CD14-positive monocyte (primary cell): ENCODE data around the gene TMX3. TPM values are rescaled to one million over a fixed set of nuclear protein-coding genes. Genes with fewer than 3 reads are reported as not detected.

Source experiments
- DNase-seq, 3 donors: peaks; one replicate each; pipeline ENCODE4 v3.0.0-alpha.2; 2011 to 2022
- H2AFZ ChIP-seq: 2 replicates; pipeline ENCODE4 v1.6.0; 2012; ENCODE audit warnings: mild to moderate bottlenecking, low read depth, low read length, inconsistent platforms; ENCODE audit not compliant: insufficient read depth, poor library complexity, severe bottlenecking
- H3K27ac ChIP-seq, 2 donors: 1 replicate in 1 of 2; 2 replicates in 1 of 2; pipeline ENCODE4 v1.5.1; 2012 to 2013; ENCODE audit warnings: low read length in 2 of 2, control low read depth in 1 of 2, inconsistent platforms in 1 of 2, low read depth in 1 of 2, mild to moderate bottlenecking in 1 of 2
- H3K27me3 ChIP-seq, 2 donors: one replicate each; pipeline versions ENCODE4 v1.6.0 to v1.6.1; 2011 to 2013; ENCODE audit warnings: low read length in 2 of 2; ENCODE audit not compliant: control insufficient read depth in 2 of 2, insufficient read depth in 2 of 2
- H3K36me3 ChIP-seq, 2 donors: replicated peaks in 1 of 2; 1 replicate in 1 of 2; 2 replicates in 1 of 2; pipeline versions ENCODE4 v1.5.1 to v1.6.1; 2012 to 2013; ENCODE audit warnings: low read length in 2 of 2, control low read depth in 1 of 2, inconsistent platforms in 1 of 2, mild to moderate bottlenecking in 1 of 2; ENCODE audit not compliant: insufficient read depth in 2 of 2, control insufficient read depth in 1 of 2
- H3K4me1 ChIP-seq, 2 donors: 1 replicate in 1 of 2; 2 replicates in 1 of 2; pipeline versions ENCODE4 v1.5.1 to v1.6.1; 2012 to 2013; ENCODE audit warnings: low read length in 2 of 2, control low read depth in 1 of 2, inconsistent platforms in 1 of 2, mild to moderate bottlenecking in 1 of 2, moderate library complexity in 1 of 2; ENCODE audit not compliant: insufficient read depth in 2 of 2, control insufficient read depth in 1 of 2
- H3K4me2 ChIP-seq: replicated peaks from 2 replicates; pipeline ENCODE3; 2012; ENCODE audit warnings: low read length, moderate library complexity, mild to moderate bottlenecking; ENCODE audit not compliant: poor library complexity, severe bottlenecking; ENCODE audit errors: extremely low read depth
- H3K4me3 ChIP-seq, 3 experiments: fragments of 200-600 bp in 1 of 3; sonication (generic) in 1 of 3; replicated peaks in 1 of 3; 1 replicate in 2 of 3; 2 replicates in 1 of 3; pipeline ENCODE4 v1.5.1; 2011 to 2013; ENCODE audit warnings: low read length in 3 of 3, mild to moderate bottlenecking in 3 of 3, control low read depth in 2 of 3, low read depth in 2 of 3, inconsistent platforms in 1 of 3, moderate library complexity in 1 of 3
- H3K79me2 ChIP-seq: 2 replicates; pipeline ENCODE4 v1.6.0; 2012; ENCODE audit warnings: mild to moderate bottlenecking, control low read depth, inconsistent platforms, low read length, moderate library complexity; ENCODE audit not compliant: insufficient read depth
- H3K9ac ChIP-seq: 2 replicates; pipeline ENCODE4 v1.6.0; 2017; ENCODE audit warnings: low read length, mild to moderate bottlenecking; ENCODE audit not compliant: insufficient read depth, poor library complexity, severe bottlenecking
- H3K9me3 ChIP-seq, 2 donors: replicated peaks in 1 of 2; 1 replicate in 1 of 2; 2 replicates in 1 of 2; pipeline versions ENCODE4 v1.5.1 to v1.6.1; 2012 to 2013; ENCODE audit warnings: low read length in 2 of 2, control low read depth in 1 of 2; ENCODE audit not compliant: control insufficient read depth in 1 of 2, insufficient read depth in 1 of 2
- H4K20me1 ChIP-seq: 2 replicates; pipeline ENCODE4 v1.6.0; 2012; ENCODE audit warnings: mild to moderate bottlenecking, low read length, control low read depth, moderate library complexity; ENCODE audit not compliant: insufficient read depth
- H3K27ac Mint-ChIP-seq, 7 donors: one replicate each; pipeline ENCODE4 v1.8.0; 2020; ENCODE audit warnings: mild to moderate bottlenecking in 7 of 7, mixed read lengths in 7 of 7, moderate library complexity in 6 of 7, inconsistent platforms in 2 of 7
- H3K27me3 Mint-ChIP-seq, 3 donors: one replicate each; pipeline ENCODE4 v1.8.0; 2021 to 2022; ENCODE audit warnings: low read depth in 3 of 3, mild to moderate bottlenecking in 3 of 3, mixed read lengths in 3 of 3, moderate library complexity in 3 of 3, inconsistent platforms in 1 of 3
- H3K36me3 Mint-ChIP-seq, 2 donors: one replicate each; pipeline ENCODE4 v1.8.0; 2020; ENCODE audit warnings: mixed read lengths in 2 of 2, inconsistent platforms in 1 of 2, mild to moderate bottlenecking in 1 of 2
- H3K4me1 Mint-ChIP-seq: one replicate; pipeline ENCODE4 v1.8.0; 2020; ENCODE audit warnings: mild to moderate bottlenecking, mixed read lengths
- H3K4me3 Mint-ChIP-seq, 2 donors: one replicate each; pipeline ENCODE4 v1.8.0; 2020; ENCODE audit warnings: mild to moderate bottlenecking in 2 of 2, mixed read lengths in 2 of 2, moderate library complexity in 1 of 2
- H3K9me3 Mint-ChIP-seq, 7 donors: one replicate each; pipeline ENCODE4 v1.8.0; 2020 to 2022; ENCODE audit warnings: mixed read lengths in 7 of 7, mild to moderate bottlenecking in 6 of 7, moderate library complexity in 6 of 7, inconsistent platforms in 2 of 7
- CTCF ChIP-seq: fragments of 200-600 bp; IDR thresholded peaks from one replicate; pipeline ENCODE4 v1.8.0; 2022; ENCODE audit warnings: antibody characterized with exemption, mild to moderate bottlenecking
- WGBS: methylation state at CpG from one replicate; pipeline ENCODE4 v1.1.5; 2013; ENCODE audit warnings: missing lambda C conversion rate; ENCODE audit not compliant: insufficient coverage; 5-methylcytosine and 5-hydroxymethylcytosine counted together
- intact Hi-C, 2 donors: fragments of 100-400 bp; cut with micrococcal nuclease; formaldehyde crosslinking; loops; one replicate each; pipeline versions ENCODE4 v1.15.0 to v1.15.1; 2023
- polyA plus RNA-seq, 3 donors: library from polyadenylated mRNA; depleted of rRNA in 1 of 3; unstranded in 2 of 3; stranded (reverse) in 1 of 3; fragments of 300-500 nt in 2 of 3; fragments of >200 nt in 1 of 3; fragmentation: Illumina TruSeq in 2 of 3; gene quantifications; 1 replicate in 2 of 3; 2 replicates in 1 of 3; pipeline ENCODE4 v1.2.3, GENCODE V29; 2012 to 2021

Gene TMX3
- polyA plus RNA-seq, 3 donors: 13.7 to 37.7 (median 16.5) TPM

- H3K79me2 ChIP-seq: no peaks in the 10 kb centered on the region
- peaks cover 0 to 14% of the 10 kb centered on the region in 2 donors for H3K4me1 ChIP-seq
- no peaks in the 10 kb centered on the region for H4K20me1 ChIP-seq
- Mint-ChIP-seq H3K36me3 (no peaks in the 10 kb centered on the region), H3K4me1 (peaks cover 13% of the 10 kb centered on the region), H3K27ac (no peak overlapping the region), H3K4me3 (no peak overlapping the region), H3K27me3 (peaks cover 0 to 2% (median 1%) of the 10 kb centered on the region in 3 donors), H3K9me3 (peaks cover 0 to 2% (median 0%) of the 10 kb centered on the region in 7 donors)
- H2AFZ ChIP-seq: no peak overlapping the region
- no peak for TF ChIP-seq CTCF
- H3K9me3 ChIP-seq: no peaks in the 10 kb centered on the region
- H3K9ac ChIP-seq: no peak overlapping the region
- H3K27ac ChIP-seq: no peak overlapping the region
- H3K27me3 ChIP-seq: no peaks in the 10 kb centered on the region
- intact Hi-C loops: loop anchor here in 1 of 2 donors (10.0 kb wide), 1 partner anchor 1448 kb away; no protein-coding TSS in a partner anchor
- WGBS: no CpG with 5 or more reads among the region's 4 CpGs
- DNase-seq: no peak
- H3K36me3 ChIP-seq: no peaks in the 10 kb centered on the region
- H3K4me2 ChIP-seq: no peak overlapping the region
- no peak overlapping the region for H3K4me3 ChIP-seq
Measured at GRCh38 chr18:68662754-68663153, 52.2 kb downstream of the TMX3 start.

- no peaks in the 10 kb centered on the region for H3K9me3 Mint-ChIP-seq
Measured at GRCh38 chr18:68660354-68661183, 54.3 kb downstream of the TMX3 start.

More at GRCh38 chr18:68660354-68661183, 54.3 kb downstream of the TMX3 start:
- Mint-ChIP-seq H3K27ac (no peak overlapping the region), H3K36me3 (no peaks in the 10 kb centered on the region), H3K4me1 (peaks cover 10% of the 10 kb centered on the region), H3K4me3 (no peak overlapping the region), H3K27me3 (peaks cover 0 to 4% (median 1%) of the 10 kb centered on the region in 3 donors)
- Histone ChIP-seq H3K9ac (no peak overlapping the region), H3K4me1 (peaks cover 0 to 10% of the 10 kb centered on the region in 2 donors), H3K27ac (no peak overlapping the region), H2AFZ (no peak overlapping the region), H3K4me2 (no peak overlapping the region), H3K79me2 (no peaks in the 10 kb centered on the region), H3K9me3 (no peaks in the 10 kb centered on the region), H4K20me1 (no peaks in the 10 kb centered on the region), H3K4me3 (no peak overlapping the region), H3K36me3 (no peaks in the 10 kb centered on the region), H3K27me3 (no peaks in the 10 kb centered on the region)
- no CpG with 5 or more reads among the region's 5 CpGs for WGBS
- peak in 1 of 3 donors; percentile 7 for DNase-seq
- intact Hi-C loops: loop anchor here in 1 of 2 donors (10.0 kb wide), 1 partner anchor 1446 kb away; no protein-coding TSS in a partner anchor
- TF ChIP-seq CTCF: peak; percentile 69
